GM12891 (cell line): ENCODE results near the gene CCDC89.
"Not testable (repeated sequence)": the region's sequence is repeated elsewhere in the genome, so short reads cannot be mapped to it uniquely, and the experiment has no call there.

Experiments used
- DNase-seq: peaks from one replicate; pipeline ENCODE4 v3.0.0; 2011; ENCODE audit warnings: low spot score; ENCODE audit not compliant: insufficient read length
- FAIRE-seq: peaks from 2 replicates; lab custom pipeline; 2011; peaks lifted over from hg19 to GRCh38; lab: Jason Lieb, UNC
- PAX5 ChIP-seq: IDR thresholded peaks from 2 replicates; pipeline ENCODE4 v1.6.1; 2011; ENCODE audit warnings: low read length, moderate library complexity, mild to moderate bottlenecking; ENCODE audit not compliant: insufficient read depth, severe bottlenecking
- POLR2A ChIP-seq: IDR thresholded peaks from 2 replicates; pipeline ENCODE4 v1.6.1; 2011; ENCODE audit warnings: low read depth, low read length, control low read depth
- POLR2AphosphoS5 ChIP-seq: IDR thresholded peaks from 2 replicates; pipeline ENCODE4 v1.6.1; 2011; ENCODE audit warnings: low read depth, low read length, control low read depth
- POU2F2 ChIP-seq: IDR thresholded peaks from 2 replicates; pipeline ENCODE4 v1.6.1; 2011; ENCODE audit warnings: low read depth, mild to moderate bottlenecking, control low read depth, low read length, moderate library complexity
- SPI1 ChIP-seq: IDR thresholded peaks from 2 replicates; pipeline ENCODE4 v1.6.1; 2011; ENCODE audit warnings: low read depth, low read length, control low read depth
- TAF1 ChIP-seq: IDR thresholded peaks from 2 replicates; pipeline ENCODE4 v1.6.1; 2011; ENCODE audit warnings: low read depth, low read length, control low read depth

Gene CCDC89

DNA sequence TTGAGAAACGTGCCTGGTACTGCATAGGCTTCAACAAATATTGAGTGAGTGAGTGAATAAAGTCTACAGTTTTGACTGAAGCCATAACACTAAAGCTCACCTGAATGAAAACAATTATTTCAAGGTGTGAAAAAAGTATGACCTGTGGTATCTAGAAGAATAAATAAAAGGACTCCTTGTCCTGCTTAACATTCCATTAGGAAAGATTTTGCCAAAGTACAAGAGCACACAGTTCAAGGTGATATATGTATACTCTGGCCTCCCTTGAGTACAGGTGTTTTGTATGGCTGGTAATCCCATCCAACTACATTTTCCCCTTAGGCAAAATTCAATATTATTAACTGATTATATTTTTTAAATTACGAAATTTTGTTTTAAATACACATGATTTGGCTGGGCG is 19.3 kb downstream of the CCDC89 start:
- TF ChIP-seq TAF1 = no peak
- no peak for TF ChIP-seq POU2F2
- no peak for TF ChIP-seq POLR2A
- TF ChIP-seq PAX5 = no peak
- TF ChIP-seq SPI1 = no peak
- no peak for TF ChIP-seq POLR2AphosphoS5
- DNase-seq = no peak
- FAIRE-seq = no peak

DNA sequence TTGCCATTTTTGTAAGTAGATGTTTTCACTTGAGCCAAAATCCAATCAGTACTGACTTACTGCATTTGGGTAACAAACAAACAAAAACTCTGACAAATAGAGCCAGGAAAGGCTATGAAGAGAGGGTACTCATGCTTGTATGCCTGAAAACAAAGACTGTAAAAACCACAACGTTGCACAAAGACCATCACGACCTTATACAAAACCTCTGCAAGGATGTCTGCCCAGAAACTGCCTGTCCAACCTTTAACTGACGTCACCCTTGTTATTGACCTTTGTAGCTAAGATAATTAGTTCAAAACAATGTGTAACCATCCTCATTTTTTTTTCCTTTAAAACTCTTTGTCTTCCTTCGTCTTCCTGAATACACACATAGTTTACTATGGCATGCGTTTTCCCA is 20.3 kb downstream of the CCDC89 start:
- FAIRE-seq (no peak), DNase-seq (no peak)
- TF ChIP-seq SPI1 (no peak), POU2F2 (no peak)

DNA sequence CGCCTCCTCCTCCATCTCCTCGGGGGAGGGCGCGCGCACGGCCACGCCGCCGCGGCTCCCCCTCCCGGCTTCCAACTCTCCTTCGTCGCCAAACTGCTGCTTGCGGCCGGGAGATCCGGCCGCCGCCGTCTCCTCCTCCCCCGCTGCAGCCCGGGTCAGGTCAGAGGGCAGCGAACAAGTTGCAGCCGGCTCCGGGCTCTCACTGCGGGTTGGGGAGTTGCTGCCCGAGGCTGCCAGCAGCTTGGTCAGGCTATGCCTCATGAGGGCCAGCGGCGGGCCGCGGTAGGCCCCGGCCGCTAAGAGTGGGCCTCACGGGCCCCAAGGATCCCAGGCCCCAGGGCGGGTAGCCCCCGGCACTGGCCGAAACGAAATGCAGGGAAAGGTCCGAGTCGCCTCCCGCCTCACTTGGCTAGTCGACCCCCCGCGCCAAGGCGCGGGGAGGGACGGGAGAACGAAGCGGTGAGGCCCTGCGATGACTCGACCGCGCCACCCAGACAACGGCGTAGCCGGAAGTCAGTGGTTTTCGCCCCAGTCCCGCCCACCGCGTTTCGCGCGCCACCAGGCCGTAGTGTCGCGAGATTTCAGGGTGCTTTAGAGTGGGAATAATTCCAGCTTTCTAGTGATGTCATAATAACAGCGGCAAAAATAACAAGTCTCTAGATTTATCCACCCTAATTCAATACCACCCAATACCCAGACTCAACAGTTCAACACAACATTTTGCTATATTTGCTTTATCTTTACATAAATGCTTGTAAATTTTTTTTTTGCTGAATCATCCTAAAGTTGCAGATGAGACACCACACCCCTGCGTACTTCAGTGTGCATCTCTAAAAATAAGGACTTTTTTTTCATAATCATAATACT is 21.1 kb downstream of the CCDC89 start, which contains the start of gene CREBZF:
Gene CREBZF (minus strand): TSS at position 515 of the 867 bp plus-strand sequence. CDS start 254 bp downstream, at position 261.
- FAIRE-seq = peak; percentile 90
- TF ChIP-seq POLR2A = peak; percentile 92
- TF ChIP-seq SPI1 = no peak
- TF ChIP-seq POU2F2 = peak; percentile 70
- peak; percentile 80 for TF ChIP-seq TAF1
- peak; percentile 95 for TF ChIP-seq POLR2AphosphoS5
- no peak for TF ChIP-seq PAX5
- peak; percentile 77 for DNase-seq

DNA sequence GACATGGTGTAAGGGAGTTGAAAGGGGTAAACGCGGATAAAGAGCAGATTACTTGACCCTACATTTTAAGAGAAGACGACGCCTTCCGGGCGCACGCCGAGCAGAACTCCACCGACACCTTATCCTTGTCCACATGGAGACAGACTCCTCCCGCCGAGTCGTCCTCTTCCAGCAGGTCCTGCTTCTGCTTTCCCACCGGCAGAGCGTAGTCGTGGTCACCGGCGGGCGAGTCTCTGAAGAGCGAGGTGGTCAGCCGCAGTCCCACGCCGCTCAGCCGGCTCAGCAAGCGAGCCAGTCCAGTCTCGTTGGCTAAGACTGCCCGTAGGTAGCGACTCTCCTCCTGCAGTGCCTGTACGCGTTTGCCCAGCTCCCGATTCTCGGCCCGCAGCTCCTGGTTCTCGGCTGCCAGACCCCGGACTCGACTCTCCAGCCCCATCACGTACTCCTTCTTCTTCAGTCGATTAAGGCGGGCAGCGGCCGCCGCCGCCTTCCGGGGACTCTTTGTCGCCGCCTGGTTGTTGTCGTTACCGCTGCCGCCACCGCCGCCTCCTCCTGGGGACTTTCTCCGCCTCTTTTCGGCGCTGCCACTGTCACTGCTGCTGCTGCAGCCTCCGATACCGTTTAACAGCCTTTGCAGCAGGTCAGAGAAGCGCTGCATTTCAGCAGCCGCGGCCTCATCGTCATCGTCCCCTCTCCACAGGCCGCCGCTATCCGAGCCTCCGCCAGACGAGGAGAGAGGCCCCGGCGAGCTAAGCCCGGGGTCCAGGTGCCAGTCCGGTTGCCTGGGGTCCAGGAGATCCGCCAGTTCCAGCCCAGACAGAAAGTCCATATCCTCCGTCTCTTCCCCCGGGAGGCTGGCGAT is 22.0 kb downstream of the CCDC89 start:
- peak; percentile 59 for DNase-seq
- no peak for TF ChIP-seq PAX5
- no peak; the same call in 1 of the 2 replicates for TF ChIP-seq POLR2AphosphoS5
- TF ChIP-seq SPI1 = no peak
- TF ChIP-seq TAF1 = peak; percentile 48; the same call in 1 of the 2 replicates
- peak; percentile 28; the same call in 1 of the 2 replicates for TF ChIP-seq POU2F2
- peak; percentile 60; the same call in 1 of the 2 replicates for TF ChIP-seq POLR2A
- FAIRE-seq = peak; percentile 68

DNA sequence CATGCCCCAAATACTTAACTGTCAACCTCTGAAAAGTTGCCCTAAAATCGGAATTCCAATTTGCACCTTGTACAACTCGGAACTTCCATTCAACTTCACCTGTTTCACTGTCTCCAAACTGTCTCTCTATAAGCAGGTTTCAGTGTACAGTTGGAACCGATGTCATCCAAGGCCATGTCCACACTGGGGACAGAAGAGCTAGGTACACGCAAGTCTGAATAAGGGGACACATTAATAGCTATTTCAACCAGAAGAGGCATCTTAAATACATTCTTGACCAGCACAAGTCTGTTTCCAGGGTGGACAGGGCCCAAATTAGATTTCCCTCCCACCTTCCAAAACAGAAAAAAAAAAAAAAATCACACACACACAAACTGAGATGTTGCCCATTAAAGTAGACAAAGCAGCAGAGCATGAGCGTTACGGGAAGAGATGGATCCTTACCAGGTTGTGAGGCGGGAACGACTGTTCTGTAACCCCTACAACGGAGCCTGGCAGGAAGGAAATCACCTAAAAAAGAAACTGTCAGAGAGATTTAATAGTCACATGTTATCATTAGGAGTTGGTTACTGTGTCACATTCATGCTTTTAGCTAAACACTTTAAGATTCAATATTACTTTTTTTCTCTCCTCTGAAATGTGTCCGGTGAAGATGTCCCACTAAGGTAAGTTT is 22.8 kb downstream of the CCDC89 start:
- TF ChIP-seq POLR2A (0 out of 2 replicates have a peak, but pooled peaks have one; percentile 12), SPI1 (no peak), POLR2AphosphoS5 (0 out of 2 replicates have a peak, but pooled peaks have one; percentile 1)
- FAIRE-seq = peak; percentile 48
- no peak for DNase-seq

DNA sequence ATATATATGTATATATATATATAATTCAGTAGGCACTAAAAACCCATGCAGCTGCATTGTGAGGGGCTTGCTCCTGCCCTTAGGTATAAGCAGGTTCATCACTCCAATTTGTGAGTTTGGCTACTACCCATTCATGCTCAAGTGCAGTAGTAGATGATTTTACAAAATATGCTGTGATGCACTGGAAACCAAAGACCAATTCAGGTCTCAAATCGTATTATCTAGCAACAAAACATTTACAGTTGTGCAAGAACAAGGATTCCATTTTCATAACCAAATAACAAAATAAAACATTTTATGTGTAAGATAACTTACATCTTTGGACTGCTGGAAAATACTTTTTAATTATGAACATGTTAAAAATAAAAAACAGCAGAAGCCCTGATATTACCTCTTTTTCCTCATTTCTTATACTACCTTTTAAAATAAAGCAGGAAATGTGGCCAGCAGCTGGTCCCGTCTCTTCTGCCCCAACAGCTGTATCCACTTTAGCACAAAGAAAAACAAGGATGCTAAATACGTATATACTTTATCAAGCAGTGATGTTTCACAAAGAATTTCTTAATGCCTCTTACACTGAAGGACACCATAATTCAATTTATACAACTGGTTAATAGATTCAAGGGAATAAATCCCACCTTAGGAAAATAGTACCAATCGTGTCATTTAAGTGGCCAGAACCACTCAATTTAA is 23.9 kb downstream of the CCDC89 start:
- DNase-seq (no peak), FAIRE-seq (no peak)
- TF ChIP-seq POLR2A = no peak
- TF ChIP-seq POU2F2 = no peak

DNA sequence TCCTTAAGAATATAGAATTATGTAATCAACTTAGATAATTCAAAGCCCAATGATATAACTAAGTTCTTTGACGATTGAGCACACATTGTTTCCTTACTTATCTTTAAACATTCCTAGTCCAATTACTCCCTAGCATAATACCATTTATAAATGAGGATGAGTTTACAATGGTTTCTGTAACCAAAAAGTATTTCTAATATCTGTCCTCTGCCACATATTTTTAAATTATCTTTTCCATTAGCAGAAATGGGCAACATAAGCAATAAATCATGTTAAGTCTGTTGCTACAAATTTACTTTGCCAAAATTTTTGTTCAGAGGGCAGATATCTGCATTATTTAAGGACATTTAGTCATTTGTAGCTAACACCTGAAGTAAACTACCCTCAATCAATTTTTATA is 27.8 kb downstream of the CCDC89 start:
- FAIRE-seq = no peak
- no peak for DNase-seq
- TF ChIP-seq POLR2AphosphoS5 = no peak
- no peak for TF ChIP-seq PAX5

DNA sequence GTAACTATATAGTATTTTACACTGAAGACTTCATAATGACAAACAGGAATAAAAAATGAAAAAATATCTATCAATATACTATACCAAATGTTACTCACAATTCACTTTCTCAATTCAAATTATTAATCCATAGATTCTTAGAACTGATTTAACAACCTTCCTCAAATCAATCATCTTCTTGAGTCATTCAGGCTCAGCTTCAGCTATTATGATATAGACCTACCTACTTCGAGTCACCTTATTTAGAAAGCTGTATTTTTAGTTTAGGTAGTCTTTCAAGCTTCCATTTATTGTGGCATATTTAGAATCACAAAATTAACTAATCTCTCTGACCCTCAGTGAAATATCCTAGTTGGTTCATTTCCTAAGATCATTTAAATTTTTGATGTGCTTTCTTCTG is 29.2 kb downstream of the CCDC89 start:
- TF ChIP-seq POU2F2 = no peak
- TF ChIP-seq TAF1 = no peak
- DNase-seq = no peak
- FAIRE-seq = no peak

DNA sequence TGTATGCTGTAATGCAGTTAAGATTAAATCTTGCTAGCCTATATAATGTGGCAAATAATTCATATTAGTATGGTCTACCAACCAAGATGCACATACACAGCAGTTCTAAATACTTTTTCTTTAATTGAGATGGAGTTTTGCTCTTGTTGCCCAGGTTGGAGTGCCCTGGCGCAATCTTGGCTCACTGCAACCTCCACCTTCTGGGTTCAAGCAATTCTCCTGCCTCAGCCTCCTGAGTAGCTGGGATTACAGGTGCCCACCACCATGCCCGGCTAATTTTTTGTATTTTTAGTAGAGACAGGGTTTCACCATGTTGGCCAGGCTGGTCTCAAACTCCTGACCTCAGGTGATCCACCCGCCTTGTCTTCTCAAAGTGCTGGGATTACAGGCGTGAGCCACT is 31.7 kb downstream of the CCDC89 start:
- 0 out of 2 replicates have a peak, but pooled peaks have one; percentile 10 for TF ChIP-seq POLR2AphosphoS5
- not testable (repeated sequence) for DNase-seq, FAIRE-seq
